HepG2 (cell line): ENCODE data around the gene SLC38A3. TPM values are rescaled to one million over a fixed set of nuclear protein-coding genes. Genes with fewer than 3 reads are reported as not detected.

Experiments
- AHR ChIP-seq: IDR thresholded peaks from 2 replicates; pipeline ENCODE4 v1.6.1; 2018; ENCODE audit warnings: missing genetic modification reagents, missing compliant biosample characterization
- BCL6 ChIP-seq: IDR thresholded peaks from 2 replicates; pipeline ENCODE4 v1.6.1; 2016; ENCODE audit warnings: missing genetic modification reagents, missing compliant biosample characterization
- HOXA5 ChIP-seq: sonication (generic); formaldehyde crosslinking; IDR thresholded peaks from 2 replicates; pipeline ENCODE4 v1.4.0; 2020; ENCODE audit warnings: missing genetic modification reagents
- JARID2 ChIP-seq: sonication (generic); formaldehyde crosslinking; IDR thresholded peaks from 2 replicates; pipeline ENCODE4 v1.8.1; 2023; ENCODE audit warnings: missing genetic modification reagents, inconsistent platforms; ENCODE audit not compliant: insufficient replicate concordance
- KLF15 ChIP-seq: sonication (generic); formaldehyde crosslinking; IDR thresholded peaks from 2 replicates; pipeline ENCODE4 v1.8.1; 2023; ENCODE audit warnings: borderline replicate concordance, mild to moderate bottlenecking, inconsistent platforms, missing genetic modification reagents, mixed read lengths
- MIER2 ChIP-seq: IDR thresholded peaks from 2 replicates; pipeline ENCODE4 v1.6.1; 2016; ENCODE audit warnings: missing biosample characterization, missing genetic modification reagents
- PAWR ChIP-seq: sonication (generic); formaldehyde crosslinking; IDR thresholded peaks from 2 replicates; pipeline ENCODE4 v1.4.0; 2020; ENCODE audit warnings: missing genetic modification reagents, mild to moderate bottlenecking, borderline replicate concordance
- SIX4 ChIP-seq: sonication (generic); formaldehyde crosslinking; IDR thresholded peaks from 2 replicates; pipeline ENCODE4 v1.4.0; 2020; ENCODE audit warnings: missing genetic modification reagents
- ZNF263 ChIP-seq: sonication (generic); formaldehyde crosslinking; IDR thresholded peaks from 2 replicates; pipeline ENCODE4 v1.4.0; 2020; ENCODE audit warnings: missing genetic modification reagents
- ZNF484 ChIP-seq: sonication (generic); formaldehyde crosslinking; IDR thresholded peaks from 2 replicates; pipeline ENCODE4 v1.5.1; 2020; ENCODE audit warnings: mild to moderate bottlenecking, low read depth, missing genetic modification reagents, borderline replicate concordance
- ZNF879 ChIP-seq: sonication (generic); formaldehyde crosslinking; IDR thresholded peaks from 2 replicates; pipeline ENCODE4 v1.8.1; 2023; ENCODE audit warnings: missing genetic modification reagents
- ZSCAN22 ChIP-seq: sonication (generic); formaldehyde crosslinking; IDR thresholded peaks from 2 replicates; pipeline ENCODE4 v1.4.0; 2020; ENCODE audit warnings: mild to moderate bottlenecking, missing genetic modification reagents
- polyA plus RNA-seq, 8 experiments: library from polyadenylated mRNA; depleted of rRNA in 3 of 8; stranded (reverse) in 7 of 8; unstranded in 1 of 8; fragments of >200 nt; fragmentation: Illumina TruSeq in 4 of 8; extraction: Trizol in 4 of 8; gene quantifications; 2 replicates each; pipeline versions ENCODE4 v1.2.1 to v1.2.3, GENCODE V29; 2011 to 2016; ENCODE audit warnings: low read depth in 4 of 8, missing spikeins in 1 of 8, mixed read lengths in 1 of 8; ENCODE audit not compliant: insufficient read depth in 1 of 8
- total RNA-seq, 5 experiments: library from RNA; depleted of rRNA; stranded (reverse); fragments of >200 nt; fragmentation: Illumina TruSeq; extraction: Trizol; gene quantifications; 2 replicates each; pipeline ENCODE4 v1.2.3, GENCODE V29; 2016; ENCODE audit warnings: low read depth in 1 of 5
- TF ChIP-seq, protein P1 (sequence below): sonication (generic); formaldehyde crosslinking; IDR thresholded peaks from 2 replicates; pipeline ENCODE4 v1.8.1; 2023; ENCODE audit warnings: mild to moderate bottlenecking, moderate library complexity, missing genetic modification reagents
- TF ChIP-seq, protein P2 (sequence below): IDR thresholded peaks from 2 replicates; pipeline ENCODE4 v1.6.1; 2012; ENCODE audit warnings: low read length, improper control_type of control experiment
- TF ChIP-seq, protein P3 (sequence below): sonication (generic); formaldehyde crosslinking; IDR thresholded peaks from 2 replicates; pipeline ENCODE4 v1.4.0; 2020; ENCODE audit warnings: mild to moderate bottlenecking, missing genetic modification reagents

SLC38A3 gene
- total and polyA plus RNA-seq, 2 of the 13 experiments (the other 11 are each of a cell fraction or from before 2014, with no cell fraction given), result 29.8 to 164 TPM

DNA sequence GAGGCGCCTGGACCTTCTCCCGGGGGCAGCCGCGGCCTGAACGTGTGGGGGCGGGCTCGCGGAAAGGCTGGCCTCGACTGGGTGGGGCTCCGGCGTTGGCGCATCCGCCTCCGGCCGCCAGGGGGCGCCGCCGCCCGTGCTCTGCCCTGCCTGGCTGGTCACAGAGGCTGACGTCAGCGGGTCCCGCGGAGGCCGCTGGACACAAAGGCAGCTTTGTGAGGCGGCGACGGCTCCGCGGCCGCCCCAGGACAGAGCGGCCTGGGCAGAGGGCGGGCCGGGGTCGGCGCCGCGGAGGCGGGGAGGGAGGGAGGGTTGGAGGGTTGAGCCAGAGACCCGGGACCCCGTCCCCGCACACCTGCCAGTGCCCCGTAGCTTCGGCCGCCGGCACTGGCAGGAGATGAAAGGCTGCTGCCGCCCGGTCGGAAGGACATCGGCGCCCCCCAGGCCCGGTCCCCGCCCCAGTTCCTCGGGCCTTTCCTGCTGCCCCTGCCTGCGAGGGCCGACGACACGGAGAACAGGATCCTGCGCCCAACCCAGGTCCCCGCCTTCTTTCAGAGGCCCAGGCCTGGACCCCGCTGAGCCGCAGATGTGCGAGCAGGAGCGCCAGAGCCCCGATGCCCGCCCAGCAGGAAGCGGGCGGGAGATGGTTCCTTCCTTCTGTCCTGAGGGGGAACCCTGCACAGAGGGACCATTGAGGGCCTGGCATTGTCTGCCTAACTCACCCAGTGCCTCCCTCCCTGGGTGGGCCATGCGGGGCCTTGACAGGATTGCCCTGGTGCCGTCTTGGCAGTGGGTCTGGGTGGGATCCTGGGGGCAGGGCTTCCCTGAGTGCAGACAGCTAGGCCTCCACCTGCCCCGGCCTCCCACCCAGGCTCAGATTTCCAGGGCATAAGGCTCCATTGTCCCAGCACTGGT lies 55.2 kb downstream of the SLC38A3 start (continued):
- TF ChIP-seq HOXA5 (CRISPR knock-in tag), result no peak; the same call in 1 of the 2 replicates
- peak; percentile 65; the same call in 1 of the 2 replicates for TF ChIP-seq BCL6 (CRISPR knock-in tag)
- TF ChIP-seq MIER2 (CRISPR knock-in tag), result no peak
- no peak for TF ChIP-seq AHR
- no peak for TF ChIP-seq JARID2 (CRISPR knock-in tag)
- TF ChIP-seq KLF15 (CRISPR knock-in tag), result no peak
- TF ChIP-seq ZNF879 (CRISPR knock-in tag), result no peak
- TF ChIP-seq, protein P1, sequence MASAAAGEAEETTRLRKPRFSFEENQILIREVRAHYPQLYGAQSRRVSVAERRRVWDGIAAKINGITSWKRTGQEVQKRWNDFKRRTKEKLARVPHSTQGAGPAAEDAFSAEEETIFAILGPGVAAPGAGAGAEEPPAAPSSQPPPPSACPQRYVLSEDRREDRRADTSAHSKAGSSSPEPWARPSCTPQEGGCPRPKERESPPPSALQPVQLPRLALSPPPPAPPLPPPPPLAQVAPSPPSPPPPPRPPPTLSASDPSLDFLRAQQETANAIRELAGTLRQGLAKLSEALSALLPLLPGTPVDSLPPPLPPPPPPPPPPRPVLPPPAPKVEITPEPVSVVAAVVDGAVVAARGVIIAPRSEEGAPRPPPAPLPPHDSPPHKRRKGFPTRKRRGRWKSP (CRISPR knock-in tag), result peak; percentile 73
- no peak for TF ChIP-seq ZNF484
- TF ChIP-seq, protein P2, sequence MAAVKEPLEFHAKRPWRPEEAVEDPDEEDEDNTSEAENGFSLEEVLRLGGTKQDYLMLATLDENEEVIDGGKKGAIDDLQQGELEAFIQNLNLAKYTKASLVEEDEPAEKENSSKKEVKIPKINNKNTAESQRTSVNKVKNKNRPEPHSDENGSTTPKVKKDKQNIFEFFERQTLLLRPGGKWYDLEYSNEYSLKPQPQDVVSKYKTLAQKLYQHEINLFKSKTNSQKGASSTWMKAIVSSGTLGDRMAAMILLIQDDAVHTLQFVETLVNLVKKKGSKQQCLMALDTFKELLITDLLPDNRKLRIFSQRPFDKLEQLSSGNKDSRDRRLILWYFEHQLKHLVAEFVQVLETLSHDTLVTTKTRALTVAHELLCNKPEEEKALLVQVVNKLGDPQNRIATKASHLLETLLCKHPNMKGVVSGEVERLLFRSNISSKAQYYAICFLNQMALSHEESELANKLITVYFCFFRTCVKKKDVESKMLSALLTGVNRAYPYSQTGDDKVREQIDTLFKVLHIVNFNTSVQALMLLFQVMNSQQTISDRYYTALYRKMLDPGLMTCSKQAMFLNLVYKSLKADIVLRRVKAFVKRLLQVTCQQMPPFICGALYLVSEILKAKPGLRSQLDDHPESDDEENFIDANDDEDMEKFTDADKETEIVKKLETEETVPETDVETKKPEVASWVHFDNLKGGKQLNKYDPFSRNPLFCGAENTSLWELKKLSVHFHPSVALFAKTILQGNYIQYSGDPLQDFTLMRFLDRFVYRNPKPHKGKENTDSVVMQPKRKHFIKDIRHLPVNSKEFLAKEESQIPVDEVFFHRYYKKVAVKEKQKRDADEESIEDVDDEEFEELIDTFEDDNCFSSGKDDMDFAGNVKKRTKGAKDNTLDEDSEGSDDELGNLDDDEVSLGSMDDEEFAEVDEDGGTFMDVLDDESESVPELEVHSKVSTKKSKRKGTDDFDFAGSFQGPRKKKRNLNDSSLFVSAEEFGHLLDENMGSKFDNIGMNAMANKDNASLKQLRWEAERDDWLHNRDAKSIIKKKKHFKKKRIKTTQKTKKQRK, result no peak
- no peak for TF ChIP-seq PAWR (CRISPR knock-in tag)
- peak; percentile 60 for TF ChIP-seq SIX4 (CRISPR knock-in tag)
- TF ChIP-seq ZNF263 (CRISPR knock-in tag), result no peak; the same call in 1 of the 2 replicates
- no peak for TF ChIP-seq ZSCAN22
- TF ChIP-seq, protein P3, sequence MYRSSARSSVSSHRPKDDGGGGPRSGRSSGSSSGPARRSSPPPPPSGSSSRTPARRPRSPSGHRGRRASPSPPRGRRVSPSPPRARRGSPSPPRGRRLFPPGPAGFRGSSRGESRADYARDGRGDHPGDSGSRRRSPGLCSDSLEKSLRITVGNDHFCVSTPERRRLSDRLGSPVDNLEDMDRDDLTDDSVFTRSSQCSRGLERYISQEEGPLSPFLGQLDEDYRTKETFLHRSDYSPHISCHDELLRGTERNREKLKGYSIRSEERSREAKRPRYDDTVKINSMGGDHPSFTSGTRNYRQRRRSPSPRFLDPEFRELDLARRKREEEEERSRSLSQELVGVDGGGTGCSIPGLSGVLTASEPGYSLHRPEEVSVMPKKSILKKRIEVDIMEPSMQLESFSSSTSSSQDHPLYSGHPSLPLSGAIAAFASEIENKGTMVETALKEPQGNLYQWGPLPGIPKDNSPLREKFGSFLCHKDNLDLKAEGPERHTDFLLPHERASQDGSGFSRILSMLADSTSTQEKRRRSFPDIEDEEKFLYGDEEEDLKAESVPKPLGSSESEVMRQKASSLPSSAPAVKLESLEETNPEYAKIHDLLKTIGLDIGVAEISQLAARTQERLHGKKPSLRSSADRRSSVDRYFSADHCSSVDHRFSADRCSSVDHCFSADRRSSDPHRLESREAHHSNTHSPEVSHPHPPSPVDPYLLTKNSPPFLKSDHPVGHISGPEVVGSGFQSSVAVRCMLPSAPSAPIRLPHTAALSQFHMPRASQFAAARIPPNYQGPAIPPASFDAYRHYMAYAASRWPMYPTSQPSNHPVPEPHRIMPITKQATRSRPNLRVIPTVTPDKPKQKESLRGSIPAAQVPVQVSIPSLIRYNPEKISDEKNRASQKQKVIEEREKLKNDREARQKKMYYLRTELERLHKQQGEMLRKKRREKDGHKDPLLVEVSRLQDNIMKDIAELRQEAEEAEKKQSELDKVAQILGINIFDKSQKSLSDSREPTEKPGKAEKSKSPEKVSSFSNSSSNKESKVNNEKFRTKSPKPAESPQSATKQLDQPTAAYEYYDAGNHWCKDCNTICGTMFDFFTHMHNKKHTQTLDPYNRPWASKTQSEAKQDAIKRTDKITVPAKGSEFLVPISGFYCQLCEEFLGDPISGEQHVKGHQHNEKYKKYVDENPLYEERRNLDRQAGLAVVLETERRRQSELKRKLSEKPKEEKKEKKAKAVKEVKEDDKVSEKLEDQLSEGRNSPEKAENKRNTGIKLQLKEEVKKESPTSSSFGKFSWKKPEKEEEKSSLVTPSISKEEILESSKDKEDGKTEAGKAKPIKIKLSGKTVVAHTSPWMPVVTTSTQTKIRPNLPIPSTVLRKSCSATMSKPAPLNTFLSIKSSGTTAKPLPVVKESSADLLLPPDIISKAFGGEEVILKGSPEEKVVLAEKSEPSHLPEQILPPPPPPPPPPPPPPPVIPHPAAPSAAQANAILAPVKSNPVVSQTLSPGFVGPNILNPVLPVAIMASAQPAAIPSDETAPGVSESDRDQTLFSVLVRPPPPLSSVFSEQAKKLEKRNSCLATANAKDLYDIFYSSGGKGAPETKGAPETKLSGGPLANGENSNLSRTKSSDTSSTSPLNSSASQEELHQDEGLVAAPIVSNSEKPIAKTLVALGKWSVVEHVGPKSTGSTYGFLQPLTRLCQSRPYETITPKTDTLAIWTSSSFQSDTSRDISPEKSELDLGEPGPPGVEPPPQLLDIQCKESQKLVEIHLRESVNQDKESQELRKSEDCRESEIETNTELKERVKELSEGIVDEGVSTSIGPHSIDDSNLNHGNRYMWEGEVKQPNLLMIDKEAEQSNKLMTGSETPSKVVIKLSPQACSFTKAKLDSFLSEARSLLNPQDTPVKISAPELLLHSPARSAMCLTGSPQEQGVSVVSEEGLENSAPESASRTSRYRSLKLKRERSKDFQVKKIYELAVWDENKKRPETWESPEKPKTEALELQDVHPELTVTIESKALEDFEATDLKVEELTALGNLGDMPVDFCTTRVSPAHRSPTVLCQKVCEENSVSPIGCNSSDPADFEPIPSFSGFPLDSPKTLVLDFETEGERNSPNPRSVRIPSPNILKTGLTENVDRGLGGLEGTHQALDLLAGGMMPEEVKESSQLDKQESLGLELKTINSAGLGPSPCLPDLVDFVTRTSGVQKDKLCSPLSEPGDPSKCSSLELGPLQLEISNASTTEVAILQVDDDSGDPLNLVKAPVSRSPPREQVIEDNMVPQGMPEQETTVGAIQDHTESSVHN (CRISPR knock-in tag), result no peak
